ENCODE results near the gene USF2.

USF2 gene

GRCh38 chr19:35294859-35295791, 26.4 kb downstream of the USF2 start:
- H3K27ac ChIP-seq: no peak overlapping the region
- TF ChIP-seq ZFX (IDR thresholded peaks at IDR 0.05; ENCODE audit: borderline replicate concordance) (no peak), CTCF (IDR thresholded peaks at IDR 0.05) (no peak)

DNA sequence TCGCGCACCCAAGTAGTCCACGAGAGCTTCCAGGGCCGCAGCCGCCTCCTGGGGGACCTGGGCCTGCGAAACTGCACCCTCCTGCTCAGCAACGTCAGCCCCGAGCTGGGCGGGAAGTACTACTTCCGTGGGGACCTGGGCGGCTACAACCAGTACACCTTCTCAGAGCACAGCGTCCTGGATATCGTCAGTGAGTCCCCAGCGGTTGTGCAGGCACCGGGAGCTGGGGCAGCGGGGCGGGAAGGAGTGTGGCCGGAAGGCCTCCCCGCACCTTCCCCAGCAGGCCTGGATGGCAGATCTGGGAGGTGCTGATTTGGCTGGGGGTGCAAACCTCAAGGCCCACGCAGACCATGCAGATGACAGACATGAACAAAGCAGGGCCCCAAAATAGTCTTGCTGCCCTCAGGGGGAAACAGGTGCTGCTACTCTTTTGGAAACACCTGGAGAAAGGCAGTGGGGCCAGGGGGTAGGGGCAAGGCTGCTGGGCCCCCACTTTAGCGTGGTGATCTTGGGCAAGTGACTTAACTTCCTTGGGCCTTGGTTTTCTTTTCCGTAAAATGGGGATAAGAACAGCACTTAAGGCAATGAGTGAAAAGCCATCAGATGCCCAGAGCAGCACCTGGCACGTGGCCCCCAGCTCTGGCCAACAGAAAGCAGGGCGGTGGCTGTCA, 27.2 kb downstream of the USF2 start:
- no peak overlapping the region for H3K27ac ChIP-seq
- TF ChIP-seq CTCF (IDR thresholded peaks at IDR 0.05) (no peak), ZFX (IDR thresholded peaks at IDR 0.05; ENCODE audit: borderline replicate concordance) (no peak)

DNA sequence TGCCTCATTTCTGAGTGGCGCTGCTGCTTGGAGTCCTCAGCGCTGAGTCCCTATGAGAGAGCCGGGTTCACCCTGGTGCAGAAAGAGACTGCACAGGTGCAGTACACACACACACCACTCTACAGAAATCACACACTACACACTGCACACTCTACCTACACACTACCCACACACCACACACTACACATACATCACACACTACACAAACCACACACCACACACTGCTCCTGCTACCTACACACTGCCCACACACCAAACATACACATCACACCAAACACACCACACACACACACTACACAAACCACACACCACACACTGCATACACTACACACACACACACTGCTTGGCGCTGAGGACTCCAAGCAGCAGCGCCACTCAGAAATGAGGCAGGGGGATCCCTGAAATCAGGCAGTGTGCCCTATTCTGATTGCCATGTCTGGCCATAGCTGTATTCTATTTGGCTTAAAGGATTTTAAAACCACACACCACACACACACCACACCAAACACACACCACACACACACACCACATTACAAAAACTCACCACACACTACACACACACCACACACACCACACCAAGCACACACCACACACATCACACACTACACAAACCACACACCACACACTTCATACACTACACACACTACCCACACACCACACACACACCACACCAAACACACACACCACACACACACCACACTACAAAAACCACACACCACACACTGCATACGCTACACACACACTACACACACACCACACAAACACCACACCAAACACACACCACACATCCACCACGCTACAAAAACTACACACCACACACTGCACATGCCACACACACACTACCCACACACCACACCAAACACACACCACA, 28.1 kb downstream of the USF2 start:
- TF ChIP-seq ZFX (IDR thresholded peaks at IDR 0.05; ENCODE audit: borderline replicate concordance) (no peak), CTCF (IDR thresholded peaks at IDR 0.05) (no peak)

DNA sequence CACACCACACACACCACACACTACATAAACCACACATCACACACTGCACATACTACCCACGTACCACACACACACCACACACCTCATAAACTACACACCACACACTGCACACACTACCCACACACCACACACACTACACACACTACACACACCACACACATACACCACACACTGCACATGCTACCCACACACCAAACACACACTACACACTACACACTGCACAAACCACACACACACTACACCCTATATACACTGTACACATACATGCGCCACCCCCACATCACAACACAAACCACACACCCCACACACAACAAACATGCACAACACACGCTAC, 28.7 kb downstream of the USF2 start:
- H3K27ac ChIP-seq: no peak overlapping the region
- no peak for TF ChIP-seq ZFX (IDR thresholded peaks at IDR 0.05; ENCODE audit: borderline replicate concordance)
- no peak for TF ChIP-seq CTCF (IDR thresholded peaks at IDR 0.05)

More for the DNA sequence above, 28.1 kb downstream of the USF2 start:
- H3K27ac ChIP-seq: no peak overlapping the region

GRCh38 chr19:35297922-35298321, 29.2 kb downstream of the USF2 start:
- TF ChIP-seq ZFX (IDR thresholded peaks at IDR 0.05; ENCODE audit: borderline replicate concordance) (no peak), CTCF (IDR thresholded peaks at IDR 0.05) (no peak)
- H3K27ac ChIP-seq: no peak overlapping the region

- H3K27ac ChIP-seq: no peak overlapping the region
- TF ChIP-seq ZFX (IDR thresholded peaks at IDR 0.05; ENCODE audit: borderline replicate concordance) (no peak), CTCF (IDR thresholded peaks at IDR 0.05) (no peak)
Measured at GRCh38 chr19:35298561-35298972, 29.8 kb downstream of the USF2 start.

All from 22Rv1 (cell line).